GM06990 (cell line): ENCODE results near the gene NUMBL.

Experiments used
- DNase-seq: peaks from one replicate; pipeline ENCODE4 v3.0.0-alpha.2; 2011; ENCODE audit not compliant: insufficient read length; ENCODE audit errors: extremely low read depth
- H3K27me3 ChIP-seq: replicated peaks from 2 replicates; pipeline ENCODE4 v1.6.0; 2011; ENCODE audit warnings: low read length; ENCODE audit not compliant: control insufficient read depth, insufficient read depth
- H3K36me3 ChIP-seq: 2 replicates; pipeline ENCODE4 v1.5.1; 2011; ENCODE audit warnings: low read length; ENCODE audit not compliant: control insufficient read depth, insufficient read depth
- H3K4me3 ChIP-seq: replicated peaks from 2 replicates; pipeline ENCODE4 v1.5.1; 2011; ENCODE audit warnings: low read depth, mild to moderate bottlenecking, control low read depth, low read length
- TF ChIP-seq, protein P1 (sequence below): IDR thresholded peaks from 2 replicates; pipeline ENCODE4 v1.5.1; 2011; ENCODE audit warnings: low read length, control low read depth, mild to moderate bottlenecking, inconsistent platforms; ENCODE audit not compliant: insufficient read depth, poor library complexity, severe bottlenecking

Gene NUMBL

DNA sequence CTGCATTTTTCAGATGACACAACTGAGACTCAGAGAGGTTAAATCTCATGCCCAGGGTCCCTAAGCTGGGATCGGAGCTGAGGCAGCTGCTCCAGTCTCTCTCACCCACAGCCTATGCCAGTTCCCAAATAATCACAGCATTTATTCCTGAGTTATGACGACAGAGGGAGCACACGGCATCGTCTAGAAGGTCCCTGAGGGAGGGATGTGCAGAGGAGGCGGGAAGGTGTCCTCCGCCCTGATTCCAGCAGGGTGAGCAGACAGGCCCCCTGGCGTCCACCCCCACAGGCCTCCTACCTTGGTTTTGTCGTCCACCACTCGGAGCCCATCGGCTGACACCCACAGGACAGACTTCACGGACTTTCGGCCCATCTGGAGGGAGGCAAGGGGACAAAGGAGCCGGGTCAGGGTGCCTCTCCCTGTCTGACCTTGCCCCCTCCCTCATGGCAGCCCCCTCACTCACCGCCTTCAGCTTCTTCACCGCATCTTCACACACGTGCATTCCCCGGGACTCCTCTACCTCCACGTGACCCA, 8.0 kb downstream of the NUMBL start:
- Histone ChIP-seq H3K36me3 (no peaks in the 10 kb centered on the region; the same call in 1 of the 2 replicates), H3K27me3 (no peaks in the 10 kb centered on the region), H3K4me3 (no peak overlapping the region)
- DNase-seq: no peak
- TF ChIP-seq, protein P1, sequence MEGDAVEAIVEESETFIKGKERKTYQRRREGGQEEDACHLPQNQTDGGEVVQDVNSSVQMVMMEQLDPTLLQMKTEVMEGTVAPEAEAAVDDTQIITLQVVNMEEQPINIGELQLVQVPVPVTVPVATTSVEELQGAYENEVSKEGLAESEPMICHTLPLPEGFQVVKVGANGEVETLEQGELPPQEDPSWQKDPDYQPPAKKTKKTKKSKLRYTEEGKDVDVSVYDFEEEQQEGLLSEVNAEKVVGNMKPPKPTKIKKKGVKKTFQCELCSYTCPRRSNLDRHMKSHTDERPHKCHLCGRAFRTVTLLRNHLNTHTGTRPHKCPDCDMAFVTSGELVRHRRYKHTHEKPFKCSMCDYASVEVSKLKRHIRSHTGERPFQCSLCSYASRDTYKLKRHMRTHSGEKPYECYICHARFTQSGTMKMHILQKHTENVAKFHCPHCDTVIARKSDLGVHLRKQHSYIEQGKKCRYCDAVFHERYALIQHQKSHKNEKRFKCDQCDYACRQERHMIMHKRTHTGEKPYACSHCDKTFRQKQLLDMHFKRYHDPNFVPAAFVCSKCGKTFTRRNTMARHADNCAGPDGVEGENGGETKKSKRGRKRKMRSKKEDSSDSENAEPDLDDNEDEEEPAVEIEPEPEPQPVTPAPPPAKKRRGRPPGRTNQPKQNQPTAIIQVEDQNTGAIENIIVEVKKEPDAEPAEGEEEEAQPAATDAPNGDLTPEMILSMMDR: no peak

- no peak for DNase-seq
- TF ChIP-seq, protein P1: no peak
- Histone ChIP-seq H3K4me3 (no peak overlapping the region), H3K27me3 (no peaks in the 10 kb centered on the region), H3K36me3 (no peaks in the 10 kb centered on the region; the same call in none of the 2 replicates)
Measured at GRCh38 chr19:40681039-40681438, 9.4 kb downstream of the NUMBL start.

DNA sequence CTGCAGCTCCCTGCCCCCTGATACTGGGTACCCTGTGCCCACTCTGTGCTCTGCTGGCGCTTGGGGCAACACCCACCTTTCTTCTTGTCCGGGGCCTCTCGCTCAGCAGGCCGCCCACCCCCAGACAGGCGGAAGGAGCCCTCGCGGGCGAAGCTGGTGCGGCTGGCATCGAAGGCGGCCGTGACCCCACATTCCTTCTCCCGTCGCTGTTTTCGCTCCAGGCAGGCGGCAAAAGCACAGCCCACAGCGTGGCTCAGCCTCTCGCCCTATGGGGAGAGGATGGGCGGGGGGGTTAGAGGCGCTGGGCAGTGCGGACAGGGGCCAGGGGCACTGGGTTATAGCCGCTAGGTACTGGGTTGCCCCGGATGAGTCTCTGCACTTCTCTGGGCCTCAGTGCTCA, 13.3 kb downstream of the NUMBL start:
- H3K27me3 ChIP-seq: no peaks in the 10 kb centered on the region
- H3K4me3 ChIP-seq: no peak overlapping the region
- DNase-seq: no peak
- TF ChIP-seq, protein P1: no peak
- H3K36me3 ChIP-seq: no peaks in the 10 kb centered on the region; the same call in 1 of the 2 replicates

- no peak for DNase-seq
- H3K36me3 ChIP-seq: no peaks in the 10 kb centered on the region; the same call in 1 of the 2 replicates
- TF ChIP-seq, protein P1: no peak
- H3K27me3 ChIP-seq: no peaks in the 10 kb centered on the region
- H3K4me3 ChIP-seq: no peak overlapping the region
Measured at GRCh38 chr19:40674291-40674690, 16.2 kb downstream of the NUMBL start.

GRCh38 chr19:40673397-40673796, 17.1 kb downstream of the NUMBL start:
- Histone ChIP-seq H3K36me3 (no peaks in the 10 kb centered on the region; the same call in 1 of the 2 replicates), H3K4me3 (no peak overlapping the region), H3K27me3 (no peaks in the 10 kb centered on the region)
- DNase-seq: no peak
- TF ChIP-seq, protein P1: no peak
